CD4-positive, alpha-beta T cell treated with Interleukin-4 for 4 hours (primary cell): Measurements from ENCODE around the gene CA7.
"Not testable (repeated sequence)": the region's sequence is repeated elsewhere in the genome, so short reads cannot be mapped to it uniquely, and the experiment has no call there.

Experiments used
- DNase-seq: peaks from one replicate; pipeline ENCODE4 v3.0.0-alpha.2; 2020

CA7 gene

GRCh38 chr16:66847533-66848067 lies 3.4 kb downstream of the CA7 start:
- no peak for DNase-seq

GRCh38 chr16:66848172-66848571 lies 4.0 kb downstream of the CA7 start:
- no peak for DNase-seq

- no peak for DNase-seq
These were observed 4.8 kb downstream of the CA7 start for GRCh38 chr16:66849021-66849420.

GRCh38 chr16:66849549-66849948 lies 5.3 kb downstream of the CA7 start:
- no peak for DNase-seq

- DNase-seq, result no peak
These were observed 6.1 kb downstream of the CA7 start for GRCh38 chr16:66850115-66850815.

- no peak for DNase-seq
These were observed 7.2 kb downstream of the CA7 start for GRCh38 chr16:66851166-66851964.

GRCh38 chr16:66853261-66854139 lies 9.3 kb downstream of the CA7 start:
- no peak for DNase-seq

GRCh38 chr16:66856184-66856730 lies 12.0 kb downstream of the CA7 start:
- no peak for DNase-seq

GRCh38 chr16:66856801-66857200 lies 12.6 kb downstream of the CA7 start:
- no peak for DNase-seq

- no peak for DNase-seq
These were observed 13.2 kb downstream of the CA7 start for GRCh38 chr16:66857437-66857836.

- DNase-seq, result no peak
These were observed 14.7 kb downstream of the CA7 start for GRCh38 chr16:66858740-66859396.

- no peak for DNase-seq
These were observed 15.3 kb downstream of the CA7 start for GRCh38 chr16:66859397-66860068.

GRCh38 chr16:66862023-66862520 lies 17.9 kb downstream of the CA7 start:
- no peak for DNase-seq

GRCh38 chr16:66863707-66864106 lies 19.5 kb downstream of the CA7 start:
- DNase-seq, result no peak

- DNase-seq, result no peak
These were observed 25.2 kb downstream of the CA7 start for GRCh38 chr16:66869424-66869823.

GRCh38 chr16:66871363-66871762 lies 27.1 kb downstream of the CA7 start:
- DNase-seq, result not testable (repeated sequence)

GRCh38 chr16:66871840-66872239 lies 27.6 kb downstream of the CA7 start:
- DNase-seq, result no peak

- DNase-seq, result no peak
These were observed 28.3 kb downstream of the CA7 start for GRCh38 chr16:66872559-66872942.

- peak; percentile 95 for DNase-seq
These were observed 28.9 kb downstream of the CA7 start for GRCh38 chr16:66872943-66873684.

- no peak for DNase-seq
These were observed 29.5 kb downstream of the CA7 start for GRCh38 chr16:66873685-66874055.
